HG02610 (cell line): ENCODE data around the gene IGSF6.
"Not testable (repeated sequence)": the region's sequence is repeated elsewhere in the genome, so short reads cannot be mapped to it uniquely, and the experiment has no call there.

Experiments
- ATAC-seq: cut with Tn5 transposase; IDR thresholded peaks from one replicate; pipeline ENCODE4 v1.9.1; 2021; ENCODE audit warnings: mild to moderate bottlenecking, moderate library complexity; ENCODE audit not compliant: unreplicated experiment

The IGSF6 gene

DNA sequence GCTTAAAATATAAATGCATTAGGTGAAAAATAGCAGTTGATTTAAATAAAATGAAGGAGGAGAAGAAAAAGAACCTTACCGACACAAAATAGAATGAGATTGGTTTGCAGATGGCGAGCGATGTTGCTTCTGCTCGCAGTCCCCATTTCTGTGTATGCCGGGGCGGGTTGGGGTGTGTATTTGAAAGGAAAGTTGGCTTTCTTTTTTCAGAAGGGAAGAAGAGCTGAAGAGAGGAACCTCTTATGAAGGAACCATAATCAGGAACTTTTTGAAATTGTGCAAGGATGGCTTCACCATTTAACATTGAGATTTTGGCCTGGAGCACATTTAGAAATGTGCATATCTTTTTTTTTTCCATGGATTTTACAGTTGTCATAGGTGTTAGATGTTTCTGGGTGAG is at the start of gene IGSF6:
Gene IGSF6, minus strand, starts transcription at position 156 of the 400 bp plus-strand sequence. Its CDS starts 10 bp downstream, at position 146.
- no peak for ATAC-seq

DNA sequence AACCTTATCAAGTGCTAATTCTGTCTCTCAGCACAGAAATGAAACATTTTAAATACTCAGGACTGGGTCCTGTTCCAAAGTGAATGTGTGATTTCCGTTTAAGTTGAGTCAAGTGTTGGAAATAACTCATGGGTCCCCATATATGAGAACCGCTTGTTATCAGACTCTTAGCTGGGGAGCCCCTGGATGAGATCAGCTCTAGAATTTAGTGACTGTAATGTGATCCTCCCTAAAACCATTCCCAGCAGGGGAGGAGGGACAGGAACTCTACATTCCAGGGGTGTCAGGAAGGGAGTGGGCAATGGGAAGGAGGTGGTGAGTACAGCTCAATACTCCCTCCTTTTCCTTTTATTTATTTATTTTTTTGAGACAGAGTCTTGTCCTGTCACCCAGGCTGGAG is 48.9 kb upstream of the IGSF6 start:
- no peak for ATAC-seq

DNA sequence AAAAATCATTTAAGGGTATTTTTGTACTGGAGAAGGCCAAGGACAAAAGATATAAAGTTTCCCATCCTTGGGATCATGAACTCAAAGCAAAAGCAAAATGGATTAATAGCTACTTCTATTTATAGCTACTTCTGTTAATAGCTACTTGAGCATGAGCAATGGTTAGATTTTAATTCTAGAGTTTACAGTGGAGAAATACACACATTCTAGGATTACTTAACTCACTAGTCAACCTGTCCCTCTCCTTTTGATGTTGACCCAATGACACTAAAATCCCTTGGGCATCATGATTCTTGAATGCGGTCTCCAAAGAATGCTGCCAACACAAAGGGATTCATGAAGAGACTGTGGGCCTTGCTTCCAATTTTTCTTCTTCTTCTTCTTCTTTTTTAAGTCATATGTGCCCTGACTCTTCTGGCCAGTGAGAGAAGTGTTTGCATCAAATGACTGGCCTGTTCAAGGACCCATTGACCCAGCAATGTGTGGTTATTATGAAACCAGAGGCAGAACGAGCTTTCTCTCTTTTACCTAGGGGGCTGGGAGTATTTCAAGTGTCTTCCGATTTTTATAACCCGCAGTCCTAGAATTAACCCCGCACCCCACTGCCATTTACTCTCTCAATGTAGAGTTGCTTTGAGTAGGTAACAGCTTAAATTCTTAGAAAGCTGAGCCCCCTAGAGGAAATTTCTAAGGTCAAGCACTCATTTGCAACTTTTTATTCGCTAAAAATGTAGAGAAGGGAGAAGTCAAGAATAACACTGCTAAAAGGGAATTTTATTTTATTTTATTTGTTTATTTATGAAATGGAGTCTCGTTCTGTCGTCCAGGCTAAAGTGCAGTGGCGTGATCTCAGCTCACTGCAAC is 46.0 kb upstream of the IGSF6 start:
- no peak for ATAC-seq

- ATAC-seq: no peak
These were observed 44.6 kb upstream of the IGSF6 start for GRCh38 chr16:21697032-21697431.

DNA sequence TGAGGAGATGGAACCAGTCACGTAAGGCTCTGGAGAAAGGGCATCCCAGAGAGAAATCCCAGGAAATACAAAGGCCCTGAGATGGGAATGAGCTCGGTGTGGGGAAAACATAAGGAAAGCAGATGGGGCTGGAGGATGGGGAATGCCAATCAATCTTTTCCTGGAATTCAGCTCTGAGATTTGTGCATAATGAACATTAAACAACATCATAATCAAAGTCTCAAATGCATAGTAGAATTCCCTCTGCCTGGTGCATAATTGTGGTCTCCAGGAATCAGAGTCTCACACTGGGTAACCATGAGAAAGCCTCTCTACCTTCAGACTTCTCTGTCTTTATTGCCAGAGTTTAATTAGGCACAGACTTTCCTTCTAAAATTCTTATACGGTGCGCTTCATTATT is 42.2 kb upstream of the IGSF6 start:
- ATAC-seq: no peak

DNA sequence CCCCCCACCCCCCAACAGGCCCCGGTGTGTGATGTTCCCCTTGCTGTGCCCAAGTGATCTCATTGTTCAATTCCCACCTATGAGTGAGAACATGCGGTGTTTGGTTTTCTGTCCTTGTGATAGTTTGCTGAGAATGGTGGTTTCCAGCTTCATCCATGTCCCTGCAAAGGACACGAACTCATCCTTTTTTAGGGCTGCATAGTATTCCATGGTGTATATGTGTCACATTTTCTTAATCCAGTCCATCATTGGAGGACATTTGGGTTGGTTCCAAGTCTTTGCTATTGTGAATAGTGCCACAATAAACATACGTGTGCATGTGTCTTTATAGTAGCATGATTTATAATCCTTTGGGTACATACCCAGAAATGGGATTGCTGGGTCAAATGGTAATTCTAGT is 38.6 kb upstream of the IGSF6 start:
- ATAC-seq: not testable (repeated sequence)

GRCh38 chr16:21689107-21689506 is 36.7 kb upstream of the IGSF6 start:
- no peak for ATAC-seq

- ATAC-seq: no peak
These were observed 32.6 kb upstream of the IGSF6 start for GRCh38 chr16:21685034-21685455.

DNA sequence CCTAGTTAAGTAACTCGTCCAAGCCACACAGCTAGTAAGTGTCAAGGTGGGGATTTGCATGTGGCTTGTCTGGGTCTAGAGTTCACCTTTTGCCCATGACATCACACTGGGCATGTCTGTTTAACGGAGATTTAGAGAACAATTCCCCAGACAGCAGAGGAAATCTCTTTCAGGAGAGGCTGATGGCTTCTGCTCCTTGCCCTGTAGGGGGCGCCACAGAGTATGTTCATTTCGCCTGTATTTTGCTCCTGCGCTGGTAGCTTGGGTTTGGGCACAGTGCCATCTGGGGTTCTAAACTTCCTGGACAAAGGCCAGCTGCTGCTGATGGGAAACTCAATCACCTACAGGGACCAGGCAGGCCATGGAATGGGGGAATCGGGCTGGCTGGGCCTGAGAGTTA is 31.8 kb upstream of the IGSF6 start:
- ATAC-seq: no peak

GRCh38 chr16:21683184-21683583 is 30.8 kb upstream of the IGSF6 start:
- no peak for ATAC-seq

GRCh38 chr16:21680714-21681113 is 28.3 kb upstream of the IGSF6 start:
- not testable (repeated sequence) for ATAC-seq

GRCh38 chr16:21674456-21674855 is 22.0 kb upstream of the IGSF6 start:
- not testable (repeated sequence) for ATAC-seq

DNA sequence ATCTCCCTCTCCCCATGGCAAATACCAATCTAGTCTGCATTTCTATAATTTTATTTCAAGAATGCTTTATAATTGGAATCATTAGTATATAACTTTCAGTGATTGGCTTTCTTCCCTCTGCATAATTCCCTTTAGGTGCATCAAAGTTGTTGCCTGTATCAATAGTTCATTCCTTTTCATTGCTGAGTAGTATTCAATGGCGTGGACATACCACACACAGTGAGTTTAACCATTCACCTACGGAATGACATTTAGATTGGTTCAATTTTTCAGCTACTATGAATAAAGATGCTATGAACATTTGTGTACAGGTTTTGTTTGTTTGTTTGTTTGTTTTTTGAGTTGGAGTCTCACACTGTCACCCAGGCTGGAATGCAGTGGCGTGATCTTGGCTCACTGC is 21.1 kb upstream of the IGSF6 start:
- no peak for ATAC-seq

GRCh38 chr16:21667575-21667974 is 15.2 kb upstream of the IGSF6 start:
- ATAC-seq: no peak

GRCh38 chr16:21666772-21667171 is 14.4 kb upstream of the IGSF6 start:
- ATAC-seq: no peak

DNA sequence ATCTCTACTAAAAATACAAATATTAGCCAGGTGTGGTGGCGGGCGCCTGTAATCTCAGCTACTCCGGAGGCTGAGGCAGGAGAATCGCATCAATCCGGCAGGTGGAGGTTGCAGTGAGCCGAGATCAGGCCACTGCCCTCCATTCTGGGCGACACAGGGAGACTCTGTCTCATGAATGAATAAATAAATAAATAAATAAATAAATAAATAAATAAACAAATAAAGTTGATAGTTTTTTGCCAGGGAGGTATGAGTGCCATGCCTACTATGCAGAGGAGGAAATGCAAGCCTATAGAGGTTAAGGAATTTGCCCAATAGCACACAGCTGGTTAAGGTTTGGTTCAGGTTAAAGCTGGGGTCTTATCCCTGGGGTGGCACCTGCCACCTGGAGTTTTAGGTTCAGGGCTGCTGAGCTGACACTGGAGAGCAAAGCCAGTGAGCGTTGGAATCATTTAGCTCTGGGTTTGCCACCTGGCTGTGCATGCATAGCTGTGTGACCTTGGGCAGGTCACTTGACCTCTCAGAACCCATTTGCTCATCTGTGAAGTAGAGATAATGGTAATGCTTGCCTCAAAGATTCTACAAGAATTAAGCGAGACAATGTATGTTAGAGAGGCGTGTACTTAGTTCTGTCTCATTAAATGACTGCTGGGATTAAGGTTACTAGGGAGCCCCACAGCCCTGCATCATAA is 12.5 kb upstream of the IGSF6 start:
- ATAC-seq: no peak

DNA sequence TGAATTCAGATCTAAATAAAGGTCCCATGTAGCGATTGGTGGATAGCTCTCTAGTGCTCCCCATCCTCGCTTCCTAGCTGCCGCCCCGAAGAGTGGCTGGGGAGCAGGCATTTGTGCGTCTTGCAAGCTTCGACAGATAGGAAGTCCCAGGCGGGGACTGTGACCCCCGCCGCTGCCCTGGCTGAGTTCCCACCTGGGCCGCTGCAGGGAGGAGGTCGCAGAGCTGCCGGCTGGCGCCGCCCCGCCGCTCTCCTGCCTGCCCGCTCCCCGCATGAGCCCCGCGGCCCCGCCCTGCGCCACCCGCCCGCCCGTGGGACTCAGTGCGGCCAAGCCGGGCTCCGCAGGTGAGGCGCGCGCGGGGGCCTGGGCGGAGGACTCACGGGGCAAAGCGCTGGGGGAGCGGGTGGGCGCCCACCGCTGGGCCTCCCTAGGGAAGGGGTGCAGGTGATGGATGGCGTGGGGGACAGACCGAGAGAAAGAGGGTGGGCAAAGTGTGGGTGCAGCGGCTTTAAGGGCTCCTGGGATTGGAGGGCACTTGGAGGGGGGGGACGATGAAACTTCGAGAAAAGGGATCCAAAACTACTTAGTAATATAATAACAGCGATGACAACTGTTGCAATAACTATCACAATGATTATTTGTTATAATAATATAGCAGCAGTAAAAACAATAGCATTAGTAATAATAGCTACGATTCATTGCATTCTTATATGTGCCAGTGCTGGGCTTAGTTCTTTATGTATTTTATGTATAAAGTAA is 11.7 kb upstream of the IGSF6 start, which contains the start of gene OTOA:
Gene OTOA, plus strand, starts transcription at position 80 of the 759 bp plus-strand sequence. CDS start 14,547 bp downstream, outside the sequence.
- ATAC-seq: no peak

DNA sequence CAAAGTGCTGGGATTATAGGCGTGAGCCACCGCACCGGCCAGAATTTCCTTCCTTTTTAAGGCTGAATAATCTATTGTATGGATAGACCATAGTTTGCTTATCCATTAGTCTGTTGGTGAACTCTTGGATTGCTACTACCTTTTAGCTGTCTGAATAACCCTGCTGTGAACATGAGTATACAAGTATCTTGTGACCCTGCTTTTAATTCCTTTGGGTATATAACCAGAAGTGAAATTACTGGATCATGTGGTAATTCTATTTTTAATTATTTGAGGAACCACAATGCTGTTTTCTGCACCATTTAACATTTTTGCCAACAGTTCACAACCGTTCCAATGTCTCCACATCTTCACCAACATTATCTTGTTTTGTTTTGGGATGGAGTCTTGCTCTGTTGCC is 6.7 kb upstream of the IGSF6 start:
- ATAC-seq: no peak

DNA sequence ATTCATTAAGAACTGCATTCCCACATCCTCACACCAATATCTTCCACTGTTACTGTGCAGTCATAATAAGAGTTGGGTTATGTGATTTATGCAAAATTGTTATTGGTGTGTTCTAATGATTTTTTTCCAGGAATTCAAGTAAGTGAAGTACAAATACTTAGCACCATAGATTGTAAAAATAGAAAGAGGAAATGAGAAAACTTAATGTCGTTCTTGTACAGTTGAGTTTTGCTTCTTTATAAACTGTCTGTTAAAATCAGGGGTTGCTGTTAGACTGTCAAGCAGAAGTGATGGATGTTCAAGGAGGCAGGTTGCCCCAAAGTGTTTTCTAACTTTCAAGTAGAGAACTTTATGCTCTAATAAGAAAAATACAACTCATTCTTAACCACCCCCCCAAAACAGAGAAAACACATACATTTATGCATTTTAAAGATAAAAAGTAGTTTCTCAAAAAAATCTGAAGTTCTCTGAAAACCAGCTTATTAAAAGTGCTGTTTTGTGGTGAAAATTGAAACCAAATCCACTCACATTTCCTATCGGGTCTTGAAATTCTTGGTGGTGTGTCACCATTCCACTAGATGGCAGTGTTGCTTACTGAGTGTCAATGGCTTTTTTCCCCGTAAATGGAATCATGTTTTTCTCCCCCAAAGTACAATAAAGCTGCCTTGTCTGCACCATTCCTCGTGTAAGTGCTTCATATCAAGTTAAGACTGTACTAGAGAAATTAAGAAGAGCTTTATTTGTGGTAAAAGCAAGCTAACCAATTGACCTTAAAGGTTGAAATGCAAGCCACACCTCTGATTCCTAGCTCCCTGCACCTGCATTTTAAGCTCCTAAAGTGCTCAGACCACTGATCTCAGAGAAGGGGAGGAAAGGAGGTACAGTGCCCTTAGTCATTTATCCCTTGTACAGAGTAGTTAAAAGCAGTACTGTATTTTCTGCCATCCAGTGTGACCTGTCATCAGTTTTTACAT is 4.7 kb upstream of the IGSF6 start:
- ATAC-seq: no peak

GRCh38 chr16:21654881-21655280 is 2.5 kb upstream of the IGSF6 start:
- ATAC-seq: no peak
